Adrenal gland (tissue), 12 donors: ENCODE measurements around the gene CYP24A1. TPM values are rescaled to one million over a fixed set of nuclear protein-coding genes. Genes with fewer than 3 reads are reported as not detected.

Experiments
- DNase-seq, 7 donors: peaks; one replicate each; pipeline ENCODE4 v3.0.0-alpha.2; 2019 to 2020
- H3K27ac ChIP-seq, 5 donors: fragments of 200-600 bp; sonication (generic) in 4 of 5; 1 replicate in 3 of 5; 2 replicates in 2 of 5; pipeline versions ENCODE4 v1.5.1 to v1.8.0; 2016 to 2020; ENCODE audit warnings: mild to moderate bottlenecking in 1 of 5
- H3K27me3 ChIP-seq: fragments of 200-600 bp; 2 replicates; pipeline ENCODE4 v1.8.0; 2021
- H3K36me3 ChIP-seq, 2 donors: fragments of 200-600 bp; replicated peaks in 1 of 2; 1 replicate in 1 of 2; 2 replicates in 1 of 2; pipeline versions ENCODE4 v1.5.1 to v1.8.0; 2018 to 2022
- H3K4me1 ChIP-seq, 2 donors: fragments of 200-600 bp; replicated peaks in 1 of 2; 1 replicate in 1 of 2; 2 replicates in 1 of 2; pipeline versions ENCODE4 v1.5.1 to v1.8.0; 2018 to 2021
- H3K4me3 ChIP-seq, 4 donors: fragments of 200-600 bp; sonication (generic) in 3 of 4; one replicate each; pipeline ENCODE4 v1.5.1; 2016 to 2018
- H3K9me3 ChIP-seq, 3 donors: fragments of 200-600 bp; sonication (generic) in 1 of 3; replicated peaks in 1 of 3; 1 replicate in 2 of 3; 2 replicates in 1 of 3; pipeline versions ENCODE4 v1.5.1 to v1.8.0; 2016 to 2021
- POLR2A ChIP-seq, 2 donors: fragments of 450-650 bp; IDR thresholded peaks; one replicate each; pipeline ENCODE4 v1.6.1; 2017; ENCODE audit warnings: antibody characterized with exemption in 2 of 2, mild to moderate bottlenecking in 2 of 2, moderate library complexity in 1 of 2
- WGBS, 4 donors: extraction: QIAGEN DNeasy Blood & Tissue Kit in 2 of 4; methylation state at CpG; one replicate each; pipeline versions ENCODE4 v1.1.5 to v1.1.7; 2013 to 2017; 5-methylcytosine and 5-hydroxymethylcytosine counted together
- intact Hi-C, 2 donors: fragments of 100-400 bp; cut with DNase I; formaldehyde crosslinking; loops; one replicate each; pipeline versions ENCODE4 v1.14.1 to v1.15.0; 2022 to 2023
- polyA plus RNA-seq, 3 donors: library from polyadenylated mRNA; stranded (reverse); fragments of 200-250 nt in 2 of 3; fragments of 350-450 nt in 1 of 3; fragmentation: Illumina TruSeq in 1 of 3; extraction: RNeasy Lipid Tissue Mini Kit (QIAGEN cat#74804) in 1 of 3; gene quantifications; one replicate each; pipeline ENCODE4 v1.2.3, GENCODE V29; 2013 to 2014
- total RNA-seq, 9 donors: library from RNA; depleted of rRNA in 4 of 9; stranded (reverse); fragments of >200 nt in 4 of 9; fragments of 120-200 nt in 1 of 9; fragmentation: NEBNext Ultra II Directional in 1 of 9; extraction: Animal tissue kit (Norgen Biotek cat#: 25700) in 1 of 9; gene quantifications; one replicate each; pipeline versions ENCODE4 v1.1.0 to v1.2.4, GENCODE V29; 2013 to 2023
- TF ChIP-seq, protein P1 (sequence below), 6 experiments: fragments of 450-650 bp in 4 of 6; fragments of 200-600 bp in 2 of 6; sonication (generic) in 1 of 6; IDR thresholded peaks; 1 replicate in 5 of 6; 2 replicates in 1 of 6; pipeline versions ENCODE4 v1.5.1 to v1.8.0; 2016 to 2021; ENCODE audit warnings: antibody characterized with exemption in 6 of 6, mild to moderate bottlenecking in 2 of 6, moderate library complexity in 1 of 6
- donor health status: healthy with polysubstance abuse.
- donor health status: Bipolar disorder and iron deficiency.
- donor health status: DM: yes; HTN: yes; CAD: no.
- donor health status: DM: no; HTN: no; CAD: no.
- donor health status: DM: no; HTN: no; CAD: no.
- donor health status: DM: yes; HTN: yes; CAD: no.

Gene CYP24A1
- total and polyA plus RNA-seq, 12 donors, result 0.09 TPM; not detected in 11

DNA sequence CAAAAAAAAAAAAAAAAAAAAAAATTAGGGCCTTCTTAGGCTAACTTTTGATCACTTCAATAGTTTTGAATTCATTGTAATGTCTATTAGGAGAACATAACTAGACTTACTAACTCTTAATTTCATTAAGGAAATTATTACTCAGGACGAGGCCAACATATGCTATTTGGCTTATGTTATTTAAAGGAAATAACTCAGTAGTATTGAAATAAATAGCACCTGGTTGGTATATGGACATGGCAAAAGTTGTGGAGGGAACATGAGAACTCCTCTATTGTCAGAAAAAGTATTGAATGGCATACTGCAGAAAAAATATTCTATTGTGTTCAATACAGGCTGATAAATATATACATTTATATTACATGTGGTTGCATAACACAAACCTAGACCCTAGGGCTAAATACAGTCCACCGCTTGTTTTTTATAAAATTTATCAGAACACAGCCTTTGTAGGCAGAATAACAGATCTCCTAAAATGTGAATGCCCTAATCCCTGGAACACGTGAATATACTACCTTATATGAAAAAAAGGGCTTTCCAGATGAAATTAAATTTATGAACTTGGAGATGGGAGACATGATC is 18.0 kb downstream of the CYP24A1 start:
- peaks cover 7% of the 10 kb centered on the region for H3K27me3 ChIP-seq
- H3K4me1 ChIP-seq, result no peaks in the 10 kb centered on the region
- DNase-seq, result no peak
- 73 to 88% (median 77%) methylated on average over 3 of the region's 3 CpGs for WGBS, 4 donors
- H3K36me3 ChIP-seq, result no peaks in the 10 kb centered on the region
- TF ChIP-seq POLR2A (IDR thresholded peaks at IDR 0.05), result no peak
- no peak overlapping the region for H3K27ac ChIP-seq
- no peak overlapping the region for H3K4me3 ChIP-seq
- no peaks in the 10 kb centered on the region for H3K9me3 ChIP-seq
- intact Hi-C loops, result no loop called here

DNA sequence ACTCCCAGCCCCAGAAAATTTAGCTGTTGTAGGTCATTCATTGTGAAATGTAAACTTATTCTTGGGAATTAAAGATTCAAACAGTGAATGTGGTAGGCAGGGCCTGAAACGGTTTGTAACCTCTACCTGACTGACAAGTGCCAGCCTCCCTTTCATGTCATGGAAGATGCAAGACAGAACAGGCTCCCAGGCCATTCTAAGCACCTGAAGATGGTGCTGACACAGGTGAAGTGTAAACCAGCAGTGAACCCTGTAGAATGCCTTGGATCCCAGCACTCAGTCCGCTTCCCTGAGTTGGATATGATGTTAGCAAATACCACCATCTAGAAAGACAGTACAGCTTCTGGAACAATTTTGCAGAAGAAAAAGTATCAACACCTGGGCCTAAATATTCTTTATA is 19.3 kb downstream of the CYP24A1 start:
- intact Hi-C loops, result no loop called here
- Histone ChIP-seq H3K27me3 (peaks cover 9% of the 10 kb centered on the region), H3K27ac (no peak overlapping the region), H3K4me3 (no peak overlapping the region), H3K4me1 (no peaks in the 10 kb centered on the region), H3K9me3 (no peaks in the 10 kb centered on the region), H3K36me3 (no peaks in the 10 kb centered on the region)
- no peak for DNase-seq
- 84 to 91% (median 88%) methylated on average over 2 of the region's 2 CpGs for WGBS, 4 donors
- TF ChIP-seq, protein P1, sequence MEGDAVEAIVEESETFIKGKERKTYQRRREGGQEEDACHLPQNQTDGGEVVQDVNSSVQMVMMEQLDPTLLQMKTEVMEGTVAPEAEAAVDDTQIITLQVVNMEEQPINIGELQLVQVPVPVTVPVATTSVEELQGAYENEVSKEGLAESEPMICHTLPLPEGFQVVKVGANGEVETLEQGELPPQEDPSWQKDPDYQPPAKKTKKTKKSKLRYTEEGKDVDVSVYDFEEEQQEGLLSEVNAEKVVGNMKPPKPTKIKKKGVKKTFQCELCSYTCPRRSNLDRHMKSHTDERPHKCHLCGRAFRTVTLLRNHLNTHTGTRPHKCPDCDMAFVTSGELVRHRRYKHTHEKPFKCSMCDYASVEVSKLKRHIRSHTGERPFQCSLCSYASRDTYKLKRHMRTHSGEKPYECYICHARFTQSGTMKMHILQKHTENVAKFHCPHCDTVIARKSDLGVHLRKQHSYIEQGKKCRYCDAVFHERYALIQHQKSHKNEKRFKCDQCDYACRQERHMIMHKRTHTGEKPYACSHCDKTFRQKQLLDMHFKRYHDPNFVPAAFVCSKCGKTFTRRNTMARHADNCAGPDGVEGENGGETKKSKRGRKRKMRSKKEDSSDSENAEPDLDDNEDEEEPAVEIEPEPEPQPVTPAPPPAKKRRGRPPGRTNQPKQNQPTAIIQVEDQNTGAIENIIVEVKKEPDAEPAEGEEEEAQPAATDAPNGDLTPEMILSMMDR (IDR thresholded peaks at IDR 0.05), result no peak
- no peak for TF ChIP-seq POLR2A (IDR thresholded peaks at IDR 0.05)

- Histone ChIP-seq H3K4me3 (no peak overlapping the region), H3K4me1 (no peaks in the 10 kb centered on the region), H3K9me3 (no peaks in the 10 kb centered on the region), H3K36me3 (no peaks in the 10 kb centered on the region), H3K27me3 (peaks cover 9% of the 10 kb centered on the region), H3K27ac (no peak overlapping the region)
- no peak for TF ChIP-seq POLR2A (IDR thresholded peaks at IDR 0.05)
- TF ChIP-seq, protein P1 (IDR thresholded peaks at IDR 0.05), result no peak
- 77 to 83% (median 80%) methylated on average over 1 of the region's 1 CpG for WGBS, 4 donors
- DNase-seq, result no peak
- intact Hi-C loops, result no loop called here
Measured at GRCh38 chr20:54153847-54154246, 19.9 kb downstream of the CYP24A1 start.

DNA sequence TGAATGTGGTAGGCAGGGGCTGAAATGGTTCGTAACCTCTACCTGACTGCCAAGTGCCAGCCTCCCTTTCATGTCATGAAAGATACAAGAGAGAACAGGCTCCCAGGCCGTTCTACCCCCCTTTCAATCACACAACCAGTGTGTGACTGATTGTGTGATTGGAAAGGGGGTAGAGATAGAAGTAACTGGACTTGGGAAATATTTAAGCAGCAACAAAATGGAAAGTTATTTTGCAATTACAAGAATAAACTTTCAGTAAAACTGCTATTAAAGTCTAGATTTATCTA is 20.8 kb downstream of the CYP24A1 start:
- TF ChIP-seq POLR2A (IDR thresholded peaks at IDR 0.05), result no peak
- TF ChIP-seq, protein P1 (IDR thresholded peaks at IDR 0.05), result no peak
- Histone ChIP-seq H3K4me1 (no peaks in the 10 kb centered on the region), H3K27ac (no peak overlapping the region), H3K27me3 (peaks cover 9% of the 10 kb centered on the region), H3K36me3 (no peaks in the 10 kb centered on the region), H3K9me3 (no peaks in the 10 kb centered on the region), H3K4me3 (no peak overlapping the region)
- intact Hi-C loops, result no loop called here
- WGBS, 4 donors, result 78 to 90% (median 82%) methylated on average over 2 of the region's 2 CpGs
- DNase-seq, result no peak

DNA sequence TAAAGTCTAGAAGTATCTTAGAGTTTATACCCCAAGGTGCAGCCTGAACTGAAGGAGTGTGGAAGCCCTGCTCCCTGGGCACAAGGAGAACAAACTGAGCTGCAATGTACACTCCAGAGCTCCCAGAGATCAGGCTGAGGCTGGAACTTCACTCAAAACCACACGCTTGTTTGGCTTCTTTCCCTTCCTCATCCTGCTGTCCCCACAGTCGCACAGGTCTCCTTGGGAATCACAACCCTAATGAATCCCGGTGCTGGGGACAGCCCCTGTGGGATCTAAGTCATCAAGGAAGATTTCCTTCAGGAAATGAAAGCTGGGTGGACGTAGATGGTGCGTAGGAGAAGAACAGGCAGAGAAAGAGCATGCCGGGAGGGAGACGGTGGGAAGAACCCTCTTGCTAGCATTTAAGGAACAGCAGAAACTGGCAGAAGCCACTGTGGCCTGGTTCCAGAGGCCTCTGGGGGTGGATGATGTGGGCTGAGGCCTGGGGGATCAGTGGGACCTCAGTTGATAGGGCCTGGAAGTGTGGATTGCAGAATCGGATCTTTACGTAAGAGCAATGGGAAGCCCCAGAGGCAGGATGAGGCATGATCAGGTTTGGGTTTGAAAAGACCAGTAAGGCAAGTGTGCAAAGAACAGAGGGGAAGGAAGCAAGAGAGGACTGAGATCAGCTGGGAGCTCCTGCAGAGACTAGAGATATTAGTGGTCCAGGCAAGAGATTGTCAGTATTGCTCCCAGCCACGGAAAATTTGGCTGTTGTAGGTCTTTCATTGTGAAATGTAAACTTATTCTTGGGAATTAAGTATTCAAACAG is 21.4 kb downstream of the CYP24A1 start:
- Histone ChIP-seq H3K27me3 (peaks cover 9% of the 10 kb centered on the region), H3K27ac (no peak overlapping the region), H3K9me3 (no peaks in the 10 kb centered on the region), H3K4me3 (no peak overlapping the region), H3K4me1 (no peaks in the 10 kb centered on the region), H3K36me3 (no peaks in the 10 kb centered on the region)
- DNase-seq, result no peak
- intact Hi-C loops, result no loop called here
- TF ChIP-seq POLR2A (IDR thresholded peaks at IDR 0.05), result no peak
- TF ChIP-seq, protein P1 (IDR thresholded peaks at IDR 0.05), result no peak
- WGBS, 4 donors, result 79 to 89% (median 81%) methylated on average over 10 of the region's 10 CpGs
